ENCODE results near the gene SLC34A1. TPM values are rescaled to one million over a fixed set of nuclear protein-coding genes. Genes with fewer than 3 reads are reported as not detected.

SLC34A1 gene
- not detected in 2 replicates for total RNA-seq (ENCODE audit: low replicate concordance)

- DNase-seq (ENCODE audit: low read depth): no peak
- TF ChIP-seq CTCF (IDR thresholded peaks at IDR 0.05; ENCODE audit: insufficient read depth, low read length): no peak
- no peak within 1 kb of the TSS for H3K4me3 ChIP-seq (ENCODE audit: low read depth, low read length)
Observed at GRCh38 chr5:177384134-177384533, at the start of gene SLC34A1. Gene SLC34A1, plus strand, starts transcription at chr5:177384434. Its CDS starts 1,308 bp downstream, at chr5:177385742.

- no peak overlapping the region for H3K4me3 ChIP-seq (ENCODE audit: low read depth, low read length)
- TF ChIP-seq CTCF (IDR thresholded peaks at IDR 0.05; ENCODE audit: insufficient read depth, low read length): no peak
- DNase-seq (ENCODE audit: low read depth): no peak
Observed at GRCh38 chr5:177334781-177335700, 49.2 kb upstream of the SLC34A1 start.

GRCh38 chr5:177335701-177336065 is 48.6 kb upstream of the SLC34A1 start:
- no peak for DNase-seq (ENCODE audit: low read depth)

GRCh38 chr5:177336112-177336511 is 48.1 kb upstream of the SLC34A1 start:
- DNase-seq (ENCODE audit: low read depth): no peak
- H3K4me3 ChIP-seq (ENCODE audit: low read depth, low read length): no peak overlapping the region
- no peak for TF ChIP-seq CTCF (IDR thresholded peaks at IDR 0.05; ENCODE audit: insufficient read depth, low read length)

More at GRCh38 chr5:177335701-177336065, 48.6 kb upstream of the SLC34A1 start:
- H3K4me3 ChIP-seq (ENCODE audit: low read depth, low read length): no peak overlapping the region
- no peak for TF ChIP-seq CTCF (IDR thresholded peaks at IDR 0.05; ENCODE audit: insufficient read depth, low read length)

GRCh38 chr5:177336603-177337494 is 47.4 kb upstream of the SLC34A1 start:
- DNase-seq (ENCODE audit: low read depth): no peak
- no peak for TF ChIP-seq CTCF (IDR thresholded peaks at IDR 0.05; ENCODE audit: insufficient read depth, low read length)
- H3K4me3 ChIP-seq (ENCODE audit: low read depth, low read length): no peak overlapping the region

GRCh38 chr5:177338251-177339106 is 45.8 kb upstream of the SLC34A1 start:
- TF ChIP-seq CTCF (IDR thresholded peaks at IDR 0.05; ENCODE audit: insufficient read depth, low read length): no peak
- no peak overlapping the region for H3K4me3 ChIP-seq (ENCODE audit: low read depth, low read length)
- no peak for DNase-seq (ENCODE audit: low read depth)
